ENCODE results near the gene ZNF385A. TPM values are rescaled to one million over a fixed set of nuclear protein-coding genes. Genes with fewer than 3 reads are reported as not detected.
A peak's percentile ranks its signal among the peaks of the same experiment; 100 is the strongest.

The ZNF385A gene
- total and polyA plus RNA-seq, 9 of the 15 experiments (the other 6 are each of a cell fraction or from before 2014, with no cell fraction given): 1.0 to 111 (median 7.7) TPM

- TF ChIP-seq MGA (IDR thresholded peaks at IDR 0.05) (no peak), CGGBP1 (CRISPR knock-in tag; IDR thresholded peaks at IDR 0.05) (0 out of 2 replicates have a peak, but pooled peaks have one; percentile 14), SIRT6 (IDR thresholded peaks at IDR 0.05; ENCODE audit: low read depth, low read length) (no peak), GTF2F1 (IDR thresholded peaks at IDR 0.05; ENCODE audit: low read depth, low read length) (no peak), TBL1XR1 (IDR thresholded peaks at IDR 0.05; ENCODE audit: low read length in 2 of 2) (peak; percentile 22 to 54; a peak in 1 of 4 replicates), ELF1 (tag; IDR thresholded peaks at IDR 0.05) (peak; percentile 95), CBFA2T2 (conservative IDR thresholded peaks at IDR 0.05) (peak; percentile 53), HINFP (tag; conservative IDR thresholded peaks at IDR 0.05; ENCODE audit: low read depth) (no peak), ZNF316 (IDR thresholded peaks at IDR 0.05) (peak; percentile 42; the same call in 1 of the 2 replicates), ZNF717 (CRISPR knock-in tag; IDR thresholded peaks at IDR 0.05) (no peak), NUFIP1 (IDR thresholded peaks at IDR 0.05; ENCODE audit: partially characterized antibody) (no peak), ETS1 (conservative IDR thresholded peaks at IDR 0.05; ENCODE audit: control insufficient read depth, low read depth, low read length) (peak; percentile 79), FOXK1 (CRISPR knock-in tag; IDR thresholded peaks at IDR 0.05; ENCODE audit: borderline replicate concordance) (peak; percentile 86; the same call in 1 of the 2 replicates)
Observed at GRCh38 chr12:54324617-54325441, 59.7 kb downstream of the ZNF385A start, which contains the start of gene COPZ1 (continued).
